HG02588 (cell line): ENCODE measurements around the gene LETM1.

Experiments used
- ATAC-seq: cut with Tn5 transposase; IDR thresholded peaks from one replicate; pipeline ENCODE4 v1.9.1; 2021; ENCODE audit warnings: mild to moderate bottlenecking, moderate library complexity; ENCODE audit not compliant: unreplicated experiment

Gene LETM1

DNA sequence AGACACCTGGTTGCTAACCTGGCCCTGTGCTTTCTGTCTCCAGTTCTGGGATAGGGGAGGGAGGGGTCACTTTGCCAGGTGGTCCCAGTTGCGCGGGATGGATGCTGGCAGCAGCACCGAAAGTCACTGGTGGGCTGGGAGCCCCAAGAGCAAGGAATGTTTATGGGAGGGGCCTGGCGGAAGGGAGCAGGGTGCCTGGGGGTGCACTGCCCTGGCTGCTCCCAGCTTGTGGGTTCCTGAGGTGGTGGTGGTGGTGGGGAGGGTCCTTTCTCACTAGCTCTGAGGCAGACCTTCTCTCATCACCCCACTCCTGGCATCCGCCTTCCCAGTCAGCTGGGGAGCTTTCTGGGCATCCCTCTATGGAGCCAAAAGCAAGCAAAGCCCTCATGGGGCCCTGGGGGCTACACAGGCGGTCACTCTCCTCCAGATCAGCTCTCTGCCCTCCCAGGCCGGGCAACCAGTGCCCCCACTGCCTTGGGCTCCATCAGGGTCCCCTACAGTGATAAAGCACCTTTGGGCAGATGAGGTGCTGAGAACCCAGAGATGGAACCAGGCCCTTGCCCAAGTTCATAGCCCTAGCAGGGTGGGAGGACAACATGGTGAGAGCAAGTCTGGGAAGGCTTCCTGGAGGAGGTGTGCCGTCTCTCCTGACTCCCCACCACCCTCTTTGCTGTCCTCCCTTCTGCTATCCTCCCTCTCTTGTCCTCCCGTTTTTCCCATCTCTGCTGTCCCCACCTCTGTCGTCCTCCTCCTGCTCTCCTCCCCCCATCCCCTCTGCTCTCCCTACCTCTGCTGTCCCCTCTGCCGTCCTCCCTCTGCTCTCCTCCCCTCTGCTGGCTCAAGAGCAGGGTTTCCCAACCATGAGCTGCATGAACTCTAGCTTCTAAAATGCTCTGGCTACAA lies 46.9 kb downstream of the LETM1 start:
- ATAC-seq: no peak

DNA sequence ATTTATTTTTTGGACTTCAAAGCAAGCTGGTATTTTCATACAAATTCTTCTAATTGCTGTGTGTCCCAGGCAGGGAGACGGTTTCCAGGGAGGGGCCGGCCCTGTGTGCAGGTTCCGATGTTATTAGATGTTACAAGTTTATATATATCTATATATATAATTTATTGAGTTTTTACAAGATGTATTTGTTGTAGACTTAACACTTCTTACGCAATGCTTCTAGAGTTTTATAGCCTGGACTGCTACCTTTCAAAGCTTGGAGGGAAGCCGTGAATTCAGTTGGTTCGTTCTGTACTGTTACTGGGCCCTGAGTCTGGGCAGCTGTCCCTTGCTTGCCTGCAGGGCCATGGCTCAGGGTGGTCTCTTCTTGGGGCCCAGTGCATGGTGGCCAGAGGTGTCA lies 47.6 kb downstream of the LETM1 start:
- no peak for ATAC-seq

- no peak for ATAC-seq
Observed at GRCh38 chr4:1807332-1807777, 48.6 kb downstream of the LETM1 start.

DNA sequence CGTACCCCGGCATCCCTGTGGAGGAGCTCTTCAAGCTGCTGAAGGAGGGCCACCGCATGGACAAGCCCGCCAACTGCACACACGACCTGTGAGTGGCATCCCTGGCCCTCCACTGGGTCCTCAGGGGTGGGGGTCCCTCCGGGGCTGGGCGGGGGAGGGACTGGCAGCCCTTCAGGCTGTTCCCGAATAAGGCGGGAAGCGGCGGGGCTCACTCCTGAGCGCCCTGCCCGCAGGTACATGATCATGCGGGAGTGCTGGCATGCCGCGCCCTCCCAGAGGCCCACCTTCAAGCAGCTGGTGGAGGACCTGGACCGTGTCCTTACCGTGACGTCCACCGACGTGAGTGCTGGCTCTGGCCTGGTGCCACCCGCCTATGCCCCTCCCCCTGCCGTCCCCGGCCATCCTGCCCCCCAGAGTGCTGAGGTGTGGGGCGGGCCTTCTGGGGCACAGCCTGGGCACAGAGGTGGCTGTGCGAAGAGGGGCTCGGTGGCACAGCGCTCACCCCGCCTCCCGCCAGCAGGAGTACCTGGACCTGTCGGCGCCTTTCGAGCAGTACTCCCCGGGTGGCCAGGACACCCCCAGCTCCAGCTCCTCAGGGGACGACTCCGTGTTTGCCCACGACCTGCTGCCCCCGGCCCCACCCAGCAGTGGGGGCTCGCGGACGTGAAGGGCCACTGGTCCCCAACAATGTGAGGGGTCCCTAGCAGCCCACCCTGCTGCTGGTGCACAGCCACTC lies 49.2 kb downstream of the LETM1 start:
- no peak for ATAC-seq

GRCh38 chr4:1806223-1806564 lies 49.8 kb downstream of the LETM1 start:
- no peak for ATAC-seq

- ATAC-seq: no peak
Observed at GRCh38 chr4:1805493-1806222, 50.3 kb downstream of the LETM1 start.

- ATAC-seq: no peak
Observed at GRCh38 chr4:1804638-1805492, 51.1 kb downstream of the LETM1 start.

- no peak for ATAC-seq
Observed at GRCh38 chr4:1803523-1804423, 52.2 kb downstream of the LETM1 start.

GRCh38 chr4:1802720-1803522 lies 53.0 kb downstream of the LETM1 start:
- ATAC-seq: no peak

DNA sequence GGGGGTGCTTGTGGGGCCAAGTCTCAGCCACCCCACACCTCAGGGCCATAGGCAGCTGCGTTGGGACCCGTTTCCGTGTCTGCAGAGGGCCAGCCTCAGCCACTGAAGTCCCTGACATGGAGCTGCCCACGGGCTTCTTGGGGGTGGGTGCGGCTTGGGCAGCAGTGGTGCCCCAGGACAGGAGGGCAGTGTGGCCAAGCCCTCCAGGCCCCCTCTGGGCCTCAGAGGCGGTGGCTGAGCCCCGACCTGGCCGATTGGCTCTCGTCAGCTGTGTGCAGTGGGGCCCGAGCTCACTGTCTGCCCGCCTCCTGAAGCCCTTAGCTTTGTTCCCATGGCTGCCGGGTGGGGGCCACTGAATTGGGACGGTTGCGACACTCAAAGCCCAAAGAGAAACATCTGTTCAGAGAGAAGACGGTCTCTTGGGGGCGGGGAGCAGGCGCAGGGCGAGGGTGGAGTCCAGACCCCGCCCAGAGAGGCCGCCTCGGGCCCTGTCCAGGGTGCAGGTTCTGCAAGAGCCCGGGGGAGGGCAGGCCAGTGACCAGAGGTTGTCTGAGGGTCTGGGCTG lies 53.7 kb downstream of the LETM1 start:
- ATAC-seq: no peak

DNA sequence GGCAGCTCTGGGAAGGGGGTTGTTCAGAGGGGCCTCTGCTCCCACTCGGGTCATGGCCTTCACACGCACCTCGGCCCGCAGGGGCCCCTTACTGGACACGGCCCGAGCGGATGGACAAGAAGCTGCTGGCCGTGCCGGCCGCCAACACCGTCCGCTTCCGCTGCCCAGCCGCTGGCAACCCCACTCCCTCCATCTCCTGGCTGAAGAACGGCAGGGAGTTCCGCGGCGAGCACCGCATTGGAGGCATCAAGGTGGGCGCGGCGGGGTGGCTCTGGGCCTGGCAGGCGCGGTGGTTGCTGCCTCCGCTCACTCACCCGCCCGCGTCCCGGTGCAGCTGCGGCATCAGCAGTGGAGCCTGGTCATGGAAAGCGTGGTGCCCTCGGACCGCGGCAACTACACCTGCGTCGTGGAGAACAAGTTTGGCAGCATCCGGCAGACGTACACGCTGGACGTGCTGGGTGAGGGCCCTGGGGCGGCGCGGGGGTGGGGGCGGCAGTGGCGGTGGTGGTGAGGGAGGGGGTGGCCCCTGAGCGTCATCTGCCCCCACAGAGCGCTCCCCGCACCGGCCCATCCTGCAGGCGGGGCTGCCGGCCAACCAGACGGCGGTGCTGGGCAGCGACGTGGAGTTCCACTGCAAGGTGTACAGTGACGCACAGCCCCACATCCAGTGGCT lies 54.5 kb downstream of the LETM1 start:
- no peak for ATAC-seq

GRCh38 chr4:1800805-1801204 lies 55.2 kb downstream of the LETM1 start:
- no peak for ATAC-seq

GRCh38 chr4:1799387-1800375 lies 56.3 kb downstream of the LETM1 start:
- no peak for ATAC-seq

DNA sequence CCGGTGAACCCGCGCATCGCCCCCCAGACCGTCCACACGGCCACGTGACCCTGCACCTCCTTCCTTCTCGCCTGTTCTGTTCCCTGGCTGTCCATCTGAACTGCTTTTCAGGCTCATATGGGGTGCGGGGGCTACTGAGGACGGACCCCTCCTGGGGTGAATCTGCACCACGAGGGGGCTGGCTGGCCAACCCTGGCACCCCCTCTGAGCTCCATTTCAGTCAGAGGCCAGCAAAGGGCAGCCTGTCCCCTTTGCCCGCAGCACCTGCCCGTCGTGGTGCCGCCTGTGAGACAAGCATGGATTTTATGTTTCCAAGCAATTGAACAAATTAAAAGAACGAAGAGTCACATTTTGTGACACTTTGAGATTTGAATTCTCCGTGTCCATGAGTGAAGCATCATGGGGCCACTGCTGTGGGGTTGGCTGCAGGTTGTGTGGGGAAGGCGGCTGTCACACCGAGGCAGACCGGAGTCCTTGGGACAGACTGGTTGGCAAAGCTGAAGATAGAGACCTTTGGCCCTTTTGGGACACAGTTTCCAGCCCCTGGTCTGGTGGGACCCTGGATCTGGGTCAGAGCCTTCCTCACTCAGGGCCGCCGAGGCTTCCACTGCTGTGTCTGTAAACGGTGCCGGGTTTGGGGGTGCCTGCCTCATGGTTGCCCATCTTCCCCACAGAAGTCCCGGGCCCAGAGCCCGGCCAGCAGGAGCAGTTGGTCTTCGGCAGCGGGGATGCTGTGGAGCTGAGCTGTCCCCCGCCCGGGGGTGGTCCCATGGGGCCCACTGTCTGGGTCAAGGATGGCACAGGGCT lies 57.2 kb downstream of the LETM1 start:
- no peak for ATAC-seq

DNA sequence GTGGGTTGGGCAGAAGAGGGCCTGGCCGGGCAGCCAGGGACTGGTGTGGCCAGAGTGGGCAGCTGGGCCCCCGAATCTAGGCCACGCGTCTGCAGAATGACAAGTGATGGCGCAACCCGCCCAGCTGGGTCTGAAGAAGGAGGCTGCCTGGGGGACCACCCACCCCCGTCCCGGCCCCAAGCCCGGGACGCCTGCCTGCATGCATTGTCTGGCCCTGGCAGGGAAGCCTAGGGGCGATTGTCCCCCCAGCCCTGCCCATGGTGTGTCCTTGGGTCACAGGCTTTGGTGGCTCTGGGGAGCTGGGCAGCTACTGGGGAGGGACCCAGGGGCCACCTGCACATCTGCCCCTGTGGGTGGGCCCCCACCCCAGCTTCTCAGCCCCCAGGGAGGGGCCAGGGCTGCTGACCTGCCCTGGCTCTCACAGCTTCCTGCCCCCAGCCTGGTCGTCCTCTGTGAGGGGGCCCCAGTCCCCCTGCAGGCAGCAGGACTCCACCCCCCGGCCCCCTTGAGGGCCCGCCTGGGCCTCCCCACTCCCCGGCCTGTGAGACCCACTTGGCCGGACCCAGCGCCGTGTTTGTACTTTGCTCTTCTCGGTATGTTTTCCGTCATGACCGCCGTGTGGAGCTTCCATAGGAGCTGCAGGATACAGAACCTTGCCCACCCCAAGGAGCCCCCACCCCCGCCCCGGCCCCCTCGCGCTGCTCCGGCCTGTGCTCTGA lies 57.9 kb downstream of the LETM1 start:
- ATAC-seq: no peak
